Subcutaneous adipose tissue (tissue), 4 donors: ENCODE results near the gene TGFBR1. TPM values are rescaled to one million over a fixed set of nuclear protein-coding genes. Genes with fewer than 3 reads are reported as not detected.

Experiments
- total RNA-seq, 4 donors: library from RNA; depleted of rRNA; stranded (reverse); fragments of >200 nt; gene quantifications; one replicate each; pipeline ENCODE4 v1.1.0, GENCODE V29; 2016
- TF ChIP-seq, protein P1 (sequence below): fragments of 450-650 bp; IDR thresholded peaks from one replicate; pipeline ENCODE4 v1.5.1; 2016; ENCODE audit warnings: low read depth, mild to moderate bottlenecking, control low read depth, antibody characterized with exemption, moderate library complexity

The TGFBR1 gene
- total RNA-seq, 4 donors from 2014 or later: 32.0 to 50.7 (median 36.7) TPM

DNA sequence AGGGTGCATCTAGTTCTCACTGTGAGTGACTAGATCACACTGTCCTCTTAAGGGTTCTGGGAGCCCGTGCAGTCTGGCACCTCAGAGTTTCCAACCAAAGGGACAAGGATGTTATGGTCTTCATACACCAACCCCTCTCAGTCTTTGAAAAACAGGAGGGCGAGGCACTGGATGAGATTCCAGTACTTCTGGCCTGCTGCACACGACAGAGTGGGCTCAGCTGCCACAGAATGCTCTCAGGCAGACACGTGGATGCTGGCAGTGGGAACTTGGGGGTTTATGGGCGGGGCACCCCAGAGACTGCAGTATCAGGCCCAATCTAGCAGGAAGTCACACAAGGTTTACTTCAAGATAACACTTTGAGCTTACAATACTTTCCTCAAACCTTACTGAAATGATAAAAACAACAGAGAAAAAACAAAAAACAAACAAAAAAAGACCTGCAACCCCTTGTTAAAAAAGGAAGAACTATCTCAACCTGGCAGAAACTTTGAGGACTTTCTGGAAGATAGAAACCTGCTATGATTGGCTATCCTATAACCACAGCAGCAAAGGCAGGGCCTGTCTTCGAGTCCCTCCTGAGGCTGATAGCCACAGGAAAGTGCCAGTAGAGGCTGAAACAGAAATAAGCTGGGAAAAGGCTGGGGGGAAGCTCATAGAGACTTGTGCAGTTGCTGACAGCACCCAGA, 28.3 kb upstream of the TGFBR1 start:
- TF ChIP-seq, protein P1, sequence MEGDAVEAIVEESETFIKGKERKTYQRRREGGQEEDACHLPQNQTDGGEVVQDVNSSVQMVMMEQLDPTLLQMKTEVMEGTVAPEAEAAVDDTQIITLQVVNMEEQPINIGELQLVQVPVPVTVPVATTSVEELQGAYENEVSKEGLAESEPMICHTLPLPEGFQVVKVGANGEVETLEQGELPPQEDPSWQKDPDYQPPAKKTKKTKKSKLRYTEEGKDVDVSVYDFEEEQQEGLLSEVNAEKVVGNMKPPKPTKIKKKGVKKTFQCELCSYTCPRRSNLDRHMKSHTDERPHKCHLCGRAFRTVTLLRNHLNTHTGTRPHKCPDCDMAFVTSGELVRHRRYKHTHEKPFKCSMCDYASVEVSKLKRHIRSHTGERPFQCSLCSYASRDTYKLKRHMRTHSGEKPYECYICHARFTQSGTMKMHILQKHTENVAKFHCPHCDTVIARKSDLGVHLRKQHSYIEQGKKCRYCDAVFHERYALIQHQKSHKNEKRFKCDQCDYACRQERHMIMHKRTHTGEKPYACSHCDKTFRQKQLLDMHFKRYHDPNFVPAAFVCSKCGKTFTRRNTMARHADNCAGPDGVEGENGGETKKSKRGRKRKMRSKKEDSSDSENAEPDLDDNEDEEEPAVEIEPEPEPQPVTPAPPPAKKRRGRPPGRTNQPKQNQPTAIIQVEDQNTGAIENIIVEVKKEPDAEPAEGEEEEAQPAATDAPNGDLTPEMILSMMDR: no peak

DNA sequence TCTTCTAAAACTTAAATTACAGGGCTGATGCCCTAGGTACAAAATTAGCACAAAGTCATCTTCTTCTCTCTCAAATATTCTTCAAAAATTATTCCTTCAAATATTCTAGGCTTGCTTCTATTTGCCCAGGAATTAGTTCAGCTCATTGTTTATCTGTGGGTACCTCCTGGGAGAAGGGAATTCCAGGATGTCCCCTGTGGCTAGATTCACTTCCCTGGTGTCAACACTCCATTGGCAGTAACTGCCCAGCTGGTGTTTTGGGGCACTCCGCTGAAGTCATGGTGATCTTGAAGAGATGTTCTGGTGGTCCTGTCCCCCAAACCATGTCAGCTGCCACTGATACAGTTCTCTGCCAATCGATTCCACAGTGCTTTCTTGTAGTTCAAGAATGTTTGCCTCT, 26.2 kb upstream of the TGFBR1 start:
- TF ChIP-seq, protein P1: no peak

DNA sequence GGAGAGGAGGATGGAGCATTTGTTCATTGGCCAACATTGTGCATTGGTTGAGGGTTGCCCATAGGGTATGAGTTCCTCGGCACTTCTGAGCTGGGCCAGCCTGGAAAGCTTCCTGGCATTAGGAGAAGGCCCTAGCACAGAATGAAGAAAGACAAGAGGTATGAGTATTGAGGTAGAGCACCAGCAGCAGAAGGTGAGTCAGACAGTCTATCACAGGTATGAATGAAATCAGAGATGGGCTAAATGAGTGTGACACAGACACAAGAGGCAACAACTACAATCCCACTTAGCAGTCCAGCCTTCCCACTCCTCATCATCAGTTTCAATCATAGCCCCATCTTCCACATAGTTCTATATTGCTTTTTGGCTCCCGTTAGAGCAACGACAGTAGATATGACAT, 25.4 kb upstream of the TGFBR1 start:
- TF ChIP-seq, protein P1: no peak

- TF ChIP-seq, protein P1: no peak
These were observed 21.9 kb upstream of the TGFBR1 start for GRCh38 chr9:99083051-99083450.

- TF ChIP-seq, protein P1: no peak
These were observed 18.7 kb upstream of the TGFBR1 start for GRCh38 chr9:99085949-99086948.

GRCh38 chr9:99087462-99087861, 17.5 kb upstream of the TGFBR1 start:
- TF ChIP-seq, protein P1: no peak

DNA sequence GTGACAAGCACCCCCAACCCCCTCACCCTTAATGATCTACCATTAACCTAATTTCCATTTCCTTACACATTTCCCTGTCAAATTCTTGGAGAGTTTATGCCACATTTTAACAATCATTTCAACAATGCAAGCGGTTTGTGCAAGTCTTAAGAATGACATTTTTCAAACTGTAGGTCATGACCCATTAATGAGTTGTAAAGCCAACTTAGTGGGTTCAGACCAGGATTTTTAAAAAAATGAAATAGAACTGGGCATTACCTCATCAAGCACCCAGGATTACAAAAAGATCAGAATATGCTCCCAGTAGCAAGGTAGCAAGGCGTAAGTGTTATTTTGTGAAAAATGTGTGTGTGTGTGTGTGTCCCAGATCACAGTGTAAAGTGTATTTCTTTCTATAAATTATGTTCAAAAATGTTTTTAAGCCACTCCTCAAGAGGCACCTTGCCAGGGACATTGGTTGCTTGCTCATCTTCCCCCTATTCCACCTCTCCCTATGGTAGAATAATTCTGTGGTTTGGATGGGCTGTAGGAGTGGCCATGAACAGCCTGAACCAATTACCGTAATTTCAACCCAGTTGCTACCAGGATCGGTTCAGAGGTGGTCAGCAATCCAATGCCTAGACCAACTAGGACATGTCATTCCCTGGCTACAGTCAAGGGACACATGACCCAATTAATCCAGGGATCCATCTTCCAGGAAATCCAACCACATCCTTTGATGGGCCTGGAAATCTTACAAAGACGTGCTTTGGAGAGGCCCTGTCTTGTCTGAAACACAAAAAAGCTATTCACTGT, 14.4 kb upstream of the TGFBR1 start:
- TF ChIP-seq, protein P1: no peak
